ENCODE results near the gene FZD10.

DNA sequence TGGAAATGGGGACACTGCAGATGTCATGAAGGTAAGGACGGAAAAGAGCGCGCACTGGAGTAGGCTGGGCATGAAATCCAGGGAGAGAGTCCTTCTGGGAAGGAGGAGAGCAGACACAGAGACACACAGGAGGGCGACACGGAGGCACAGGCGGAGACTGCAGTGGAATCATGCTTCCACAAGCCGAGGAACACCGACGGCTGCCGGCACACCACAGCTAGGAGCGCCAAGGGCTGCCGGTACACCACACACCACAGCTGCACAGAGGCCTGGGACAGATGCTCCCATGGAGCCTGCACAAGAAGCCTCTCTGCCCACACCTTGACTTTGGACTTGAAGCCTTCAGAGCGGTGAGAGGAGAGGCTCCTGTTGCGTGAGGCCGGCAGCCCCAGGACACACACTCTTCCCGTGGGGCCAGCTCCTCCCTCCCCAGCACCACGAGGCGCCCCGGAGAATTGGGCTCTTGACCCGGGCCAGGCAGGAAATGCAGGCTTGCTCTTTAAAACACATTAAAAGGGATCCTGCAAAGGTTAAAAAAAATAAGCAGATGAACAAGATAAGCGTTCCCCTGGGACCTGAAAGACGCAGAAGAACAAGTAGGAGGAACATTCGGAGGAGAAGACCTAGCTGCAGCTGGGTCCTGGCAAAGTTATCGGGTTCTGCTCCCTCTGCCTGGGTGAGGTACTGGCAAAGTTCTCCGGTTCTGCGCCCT, 28.3 kb upstream of the FZD10 start:
- TF ChIP-seq, protein P1, sequence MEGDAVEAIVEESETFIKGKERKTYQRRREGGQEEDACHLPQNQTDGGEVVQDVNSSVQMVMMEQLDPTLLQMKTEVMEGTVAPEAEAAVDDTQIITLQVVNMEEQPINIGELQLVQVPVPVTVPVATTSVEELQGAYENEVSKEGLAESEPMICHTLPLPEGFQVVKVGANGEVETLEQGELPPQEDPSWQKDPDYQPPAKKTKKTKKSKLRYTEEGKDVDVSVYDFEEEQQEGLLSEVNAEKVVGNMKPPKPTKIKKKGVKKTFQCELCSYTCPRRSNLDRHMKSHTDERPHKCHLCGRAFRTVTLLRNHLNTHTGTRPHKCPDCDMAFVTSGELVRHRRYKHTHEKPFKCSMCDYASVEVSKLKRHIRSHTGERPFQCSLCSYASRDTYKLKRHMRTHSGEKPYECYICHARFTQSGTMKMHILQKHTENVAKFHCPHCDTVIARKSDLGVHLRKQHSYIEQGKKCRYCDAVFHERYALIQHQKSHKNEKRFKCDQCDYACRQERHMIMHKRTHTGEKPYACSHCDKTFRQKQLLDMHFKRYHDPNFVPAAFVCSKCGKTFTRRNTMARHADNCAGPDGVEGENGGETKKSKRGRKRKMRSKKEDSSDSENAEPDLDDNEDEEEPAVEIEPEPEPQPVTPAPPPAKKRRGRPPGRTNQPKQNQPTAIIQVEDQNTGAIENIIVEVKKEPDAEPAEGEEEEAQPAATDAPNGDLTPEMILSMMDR (IDR thresholded peaks at IDR 0.05): no peak
- no peak for TF ChIP-seq POLR2A (IDR thresholded peaks at IDR 0.05)

Data from body of pancreas (tissue), 4 donors.